Measurements from ENCODE around the gene CYP8B1.

GRCh38 chr3:42914771-42915515 is 39.3 kb upstream of the CYP8B1 start:
- TF ChIP-seq EZH2 (IDR thresholded peaks at IDR 0.05; ENCODE audit: borderline replicate concordance, low read length) (no peak), CTCF (conservative IDR thresholded peaks at IDR 0.05 in 1 of 2, IDR thresholded peaks at IDR 0.05 in 1 of 2; ENCODE audit: extremely low read depth in 1 of 2, insufficient read depth in 1 of 2, low read depth in 1 of 2, low read length in 2 of 2) (no peak)

All from mammary epithelial cell (primary cell).